ENCODE results near the gene PGAP3.
"Not testable (repeated sequence)": the region's sequence is repeated elsewhere in the genome, so short reads cannot be mapped to it uniquely, and the experiment has no call there.

PGAP3 gene

GRCh38 chr17:39704821-39705551 is 17.1 kb upstream of the PGAP3 start:
- no peaks in the 10 kb centered on the region for H3K36me3 Mint-ChIP-seq (ENCODE audit: low read depth)
- no peaks in the 10 kb centered on the region for H3K9me3 Mint-ChIP-seq
- DNase-seq: no peak
- no peak overlapping the region for H3K4me3 Mint-ChIP-seq
- peaks cover 18% of the 10 kb centered on the region for H3K27me3 Mint-ChIP-seq
- peak; percentile 20 for ATAC-seq
- H3K4me1 Mint-ChIP-seq: peaks cover 13% of the 10 kb centered on the region
- no peak overlapping the region for H3K27ac Mint-ChIP-seq

GRCh38 chr17:39703913-39704312 is 16.1 kb upstream of the PGAP3 start:
- Mint-ChIP-seq H3K4me3 (no peak overlapping the region), H3K36me3 (ENCODE audit: low read depth) (no peaks in the 10 kb centered on the region), H3K27ac (no peak overlapping the region), H3K4me1 (peaks cover 18% of the 10 kb centered on the region), H3K9me3 (no peaks in the 10 kb centered on the region), H3K27me3 (peaks cover 27% of the 10 kb centered on the region)
- DNase-seq (no peak), ATAC-seq (no peak)

- H3K36me3 Mint-ChIP-seq (ENCODE audit: low read depth): no peaks in the 10 kb centered on the region
- ATAC-seq (peak; percentile 58), DNase-seq (no peak)
- no peak overlapping the region for H3K4me3 Mint-ChIP-seq
- no peak overlapping the region for H3K27ac Mint-ChIP-seq
- peaks cover 34% of the 10 kb centered on the region for H3K27me3 Mint-ChIP-seq
- no peaks in the 10 kb centered on the region for H3K9me3 Mint-ChIP-seq
- peaks cover 18% of the 10 kb centered on the region for H3K4me1 Mint-ChIP-seq
Observed at GRCh38 chr17:39702901-39703893, 15.3 kb upstream of the PGAP3 start.

GRCh38 chr17:39701784-39702422 is 14.0 kb upstream of the PGAP3 start:
- H3K36me3 Mint-ChIP-seq (ENCODE audit: low read depth): no peaks in the 10 kb centered on the region
- H3K9me3 Mint-ChIP-seq: no peaks in the 10 kb centered on the region
- H3K4me1 Mint-ChIP-seq: peaks cover 13% of the 10 kb centered on the region
- H3K4me3 Mint-ChIP-seq: no peak overlapping the region
- peaks cover 37% of the 10 kb centered on the region for H3K27me3 Mint-ChIP-seq
- ATAC-seq (no peak), DNase-seq (no peak)
- no peak overlapping the region for H3K27ac Mint-ChIP-seq

- no peak for DNase-seq
- no peak for ATAC-seq
- Mint-ChIP-seq H3K9me3 (no peaks in the 10 kb centered on the region), H3K4me1 (peaks cover 10% of the 10 kb centered on the region), H3K36me3 (ENCODE audit: low read depth) (no peaks in the 10 kb centered on the region), H3K27me3 (peaks cover 37% of the 10 kb centered on the region), H3K27ac (no peak overlapping the region), H3K4me3 (no peak overlapping the region)
Observed at GRCh38 chr17:39701012-39701783, 13.3 kb upstream of the PGAP3 start.

- Mint-ChIP-seq H3K27ac (no peak overlapping the region), H3K9me3 (no peaks in the 10 kb centered on the region), H3K36me3 (ENCODE audit: low read depth) (no peaks in the 10 kb centered on the region), H3K4me1 (peaks cover 10% of the 10 kb centered on the region), H3K4me3 (no peak overlapping the region), H3K27me3 (peaks cover 37% of the 10 kb centered on the region)
- no peak for ATAC-seq
- DNase-seq: no peak
Observed at GRCh38 chr17:39700148-39700987, 12.5 kb upstream of the PGAP3 start.

- H3K27me3 Mint-ChIP-seq: peaks cover 37% of the 10 kb centered on the region
- peaks cover 10% of the 10 kb centered on the region for H3K4me1 Mint-ChIP-seq
- H3K9me3 Mint-ChIP-seq: no peaks in the 10 kb centered on the region
- DNase-seq (no peak), ATAC-seq (no peak)
- H3K27ac Mint-ChIP-seq: no peak within 1 kb of the TSS
- H3K36me3 Mint-ChIP-seq (ENCODE audit: low read depth): no peaks in the 10 kb centered on the region
- H3K4me3 Mint-ChIP-seq: peak within 1 kb of the TSS; percentile 54
Observed at GRCh38 chr17:39699818-39700147, 11.9 kb upstream of the PGAP3 start, which contains the start of gene ERBB2. TSS of gene ERBB2 (plus strand) at chr17:39700064. CDS start at chr17:39700239, 175 bp downstream.

GRCh38 chr17:39699157-39699817 is 11.4 kb upstream of the PGAP3 start:
- H3K4me1 Mint-ChIP-seq: peaks cover 10% of the 10 kb centered on the region
- H3K9me3 Mint-ChIP-seq, H3K27ac Mint-ChIP-seq: not testable (repeated sequence)

GRCh38 chr17:39697961-39698360 is 10.1 kb upstream of the PGAP3 start:
- Mint-ChIP-seq H3K27me3 (peaks cover 37% of the 10 kb centered on the region), H3K36me3 (ENCODE audit: low read depth) (no peaks in the 10 kb centered on the region), H3K4me1 (peaks cover 5% of the 10 kb centered on the region), H3K27ac (no peak overlapping the region), H3K4me3 (no peak overlapping the region), H3K9me3 (no peaks in the 10 kb centered on the region)
- ATAC-seq (no peak), DNase-seq (no peak)

More at GRCh38 chr17:39699157-39699817, 11.4 kb upstream of the PGAP3 start:
- not testable (repeated sequence) for ATAC-seq; DNase-seq; H3K36me3 Mint-ChIP-seq (ENCODE audit: low read depth)
- Mint-ChIP-seq H3K4me3 (peak overlapping the region; percentile 54), H3K27me3 (peaks cover 37% of the 10 kb centered on the region)

- H3K9me3 Mint-ChIP-seq: no peaks in the 10 kb centered on the region
- ATAC-seq: no peak
- no peak overlapping the region for H3K4me3 Mint-ChIP-seq
- peaks cover 34% of the 10 kb centered on the region for H3K27me3 Mint-ChIP-seq
- peaks cover 5% of the 10 kb centered on the region for H3K4me1 Mint-ChIP-seq
- no peak for DNase-seq
- H3K27ac Mint-ChIP-seq: no peak overlapping the region
- H3K36me3 Mint-ChIP-seq (ENCODE audit: low read depth): no peaks in the 10 kb centered on the region
Observed at GRCh38 chr17:39696731-39697130, 8.9 kb upstream of the PGAP3 start.

- DNase-seq (no peak), ATAC-seq (no peak)
- Mint-ChIP-seq H3K36me3 (ENCODE audit: low read depth) (no peaks in the 10 kb centered on the region), H3K4me1 (peaks cover 5% of the 10 kb centered on the region), H3K27me3 (peaks cover 20% of the 10 kb centered on the region), H3K4me3 (no peak overlapping the region), H3K9me3 (no peaks in the 10 kb centered on the region), H3K27ac (no peak overlapping the region)
Observed at GRCh38 chr17:39695089-39695474, 7.2 kb upstream of the PGAP3 start.

GRCh38 chr17:39694593-39694992 is 6.7 kb upstream of the PGAP3 start:
- Mint-ChIP-seq H3K27ac (no peak overlapping the region), H3K9me3 (no peaks in the 10 kb centered on the region), H3K36me3 (ENCODE audit: low read depth) (no peaks in the 10 kb centered on the region), H3K27me3 (peaks cover 17% of the 10 kb centered on the region), H3K4me3 (no peak overlapping the region), H3K4me1 (peaks cover 3% of the 10 kb centered on the region)
- DNase-seq (no peak), ATAC-seq (no peak)

- Mint-ChIP-seq H3K9me3 (no peaks in the 10 kb centered on the region), H3K27ac (peak overlapping the region; percentile 95), H3K27me3 (no peaks in the 10 kb centered on the region), H3K36me3 (ENCODE audit: low read depth) (peaks cover 3% of the 10 kb centered on the region), H3K4me3 (peak overlapping the region; percentile 97), H3K4me1 (peaks cover 22% of the 10 kb centered on the region)
- DNase-seq (no peak), ATAC-seq (no peak)
Observed at GRCh38 chr17:39688945-39689344, 1.1 kb upstream of the PGAP3 start.
